A549 (cell line): ENCODE measurements around the gene PRDM2.

Experiments
- CTCF ChIP-seq: fragments of >200 bp; sonication (Bioruptor Twin); formaldehyde crosslinking; IDR thresholded peaks from 3 replicates; pipeline ENCODE4 v1.5.1; 2016
- EP300 ChIP-seq, 2 experiments: fragments of >200 bp; sonication (Bioruptor Twin); formaldehyde crosslinking; IDR thresholded peaks; 2 replicates in 1 of 2; 3 replicates in 1 of 2; pipeline ENCODE4 v1.6.1; 2016 to 2017
- FOSB ChIP-seq: fragments of 250-450 bp; sonication (Bioruptor Pico); IDR thresholded peaks from 2 replicates; pipeline ENCODE4 v1.5.0; 2020; ENCODE audit warnings: mild to moderate bottlenecking, moderate library complexity
- HDAC2 ChIP-seq: fragments of 200-600 bp; sonication (generic); IDR thresholded peaks from 2 replicates; pipeline ENCODE4 v1.6.1; 2016
- KDM5A ChIP-seq: fragments of 200-600 bp; sonication (generic); IDR thresholded peaks from 2 replicates; pipeline ENCODE4 v1.6.1; 2016; ENCODE audit warnings: antibody characterized with exemption, mild to moderate bottlenecking
- MAZ ChIP-seq: fragments of 150-350 bp; IDR thresholded peaks from 2 replicates; pipeline ENCODE4 v1.6.1; 2014; ENCODE audit warnings: antibody characterized with exemption, low read depth, low read length, borderline replicate concordance
- MYC ChIP-seq: IDR thresholded peaks from 2 replicates; pipeline ENCODE4 v1.6.1; 2012; ENCODE audit warnings: mild to moderate bottlenecking, inconsistent platforms, low read length, improper control_type of control experiment, borderline replicate concordance
- POLR2A ChIP-seq: IDR thresholded peaks from 2 replicates; pipeline ENCODE4 v1.6.1; 2012; ENCODE audit warnings: mild to moderate bottlenecking, low read length
- REST ChIP-seq: fragments of 200-600 bp; sonication (generic); IDR thresholded peaks from 2 replicates; pipeline ENCODE4 v1.6.1; 2016; ENCODE audit warnings: antibody characterized with exemption, mild to moderate bottlenecking, moderate library complexity
- RFX5 ChIP-seq: fragments of 450-650 bp; IDR thresholded peaks from 2 replicates; pipeline ENCODE4 v1.7.1; 2014; ENCODE audit warnings: antibody characterized with exemption, mild to moderate bottlenecking, moderate library complexity
- USF2 ChIP-seq: fragments of 450-650 bp; IDR thresholded peaks from 2 replicates; pipeline ENCODE4 v1.6.1; 2014; ENCODE audit warnings: antibody characterized with exemption
- ZC3H11A ChIP-seq: fragments of 450-650 bp; IDR thresholded peaks from 2 replicates; pipeline ENCODE4 v1.6.1; 2014; ENCODE audit warnings: antibody characterized with exemption, mild to moderate bottlenecking
- TF ChIP-seq, protein P1 (sequence below): IDR thresholded peaks from 2 replicates; pipeline ENCODE4 v1.6.1; 2012
- TF ChIP-seq, protein P2 (sequence below): IDR thresholded peaks from 2 replicates; pipeline ENCODE4 v1.6.1; 2012

- TF ChIP-seq, protein P1, sequence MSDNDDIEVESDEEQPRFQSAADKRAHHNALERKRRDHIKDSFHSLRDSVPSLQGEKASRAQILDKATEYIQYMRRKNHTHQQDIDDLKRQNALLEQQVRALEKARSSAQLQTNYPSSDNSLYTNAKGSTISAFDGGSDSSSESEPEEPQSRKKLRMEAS, result no peak
- TF ChIP-seq RFX5, result no peak
- no peak for TF ChIP-seq POLR2A
- no peak for TF ChIP-seq CTCF
- TF ChIP-seq EP300 (IDR thresholded peaks at IDR 0.05), result no peak
- TF ChIP-seq FOSB (CRISPR knock-in tag), result no peak
- TF ChIP-seq MAZ, result no peak
- TF ChIP-seq ZC3H11A, result no peak
- no peak for TF ChIP-seq HDAC2
- TF ChIP-seq USF2, result no peak
- no peak for TF ChIP-seq REST
- no peak for TF ChIP-seq MYC
- TF ChIP-seq, protein P2, sequence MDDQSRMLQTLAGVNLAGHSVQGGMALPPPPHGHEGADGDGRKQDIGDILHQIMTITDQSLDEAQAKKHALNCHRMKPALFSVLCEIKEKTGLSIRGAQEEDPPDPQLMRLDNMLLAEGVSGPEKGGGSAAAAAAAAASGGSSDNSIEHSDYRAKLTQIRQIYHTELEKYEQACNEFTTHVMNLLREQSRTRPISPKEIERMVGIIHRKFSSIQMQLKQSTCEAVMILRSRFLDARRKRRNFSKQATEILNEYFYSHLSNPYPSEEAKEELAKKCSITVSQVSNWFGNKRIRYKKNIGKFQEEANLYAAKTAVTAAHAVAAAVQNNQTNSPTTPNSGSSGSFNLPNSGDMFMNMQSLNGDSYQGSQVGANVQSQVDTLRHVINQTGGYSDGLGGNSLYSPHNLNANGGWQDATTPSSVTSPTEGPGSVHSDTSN, result no peak
- TF ChIP-seq KDM5A, result no peak
Observed at GRCh38 chr1:13694886-13695684, 4.9 kb upstream of the PRDM2 start.
